Thoracic aorta (tissue), 2 donors: ENCODE measurements around the gene NKX2-3. TPM values are rescaled to one million over a fixed set of nuclear protein-coding genes. Genes with fewer than 3 reads are reported as not detected.

Experiments
- ATAC-seq: fragments of 150-250 bp; one replicate; pipeline ENCODE4 v1.8.0; 2017; ENCODE audit warnings: low read depth; ENCODE audit not compliant: insufficient number of reproducible peaks, low FRiP score
- DNase-seq: peaks from one replicate; pipeline ENCODE4 v3.0.0-alpha.2; 2020; ENCODE audit warnings: low spot score
- H3K27ac ChIP-seq, 2 donors: fragments of 200-600 bp; sonication (generic); 1 replicate in 1 of 2; 2 replicates in 1 of 2; pipeline ENCODE4 v1.5.1; 2016; ENCODE audit warnings: mild to moderate bottlenecking in 2 of 2, moderate library complexity in 2 of 2
- H3K27me3 ChIP-seq: fragments of 200-600 bp; sonication (generic); replicated peaks from 2 replicates; pipeline ENCODE4 v1.6.0; 2016; ENCODE audit warnings: mild to moderate bottlenecking; ENCODE audit not compliant: insufficient read depth
- H3K36me3 ChIP-seq: fragments of 200-600 bp; sonication (generic); one replicate; pipeline ENCODE4 v1.5.1; 2016
- H3K4me1 ChIP-seq, 2 donors: fragments of 200-600 bp; sonication (generic); 1 replicate in 1 of 2; 2 replicates in 1 of 2; pipeline versions ENCODE4 v1.5.1 to v1.6.0; 2016; ENCODE audit warnings: low read depth in 2 of 2, mild to moderate bottlenecking in 1 of 2; ENCODE audit not compliant: control insufficient read depth in 1 of 2
- H3K4me3 ChIP-seq: fragments of 200-600 bp; sonication (generic); 2 replicates; pipeline ENCODE4 v1.5.1; 2016; ENCODE audit warnings: mild to moderate bottlenecking
- H3K9me3 ChIP-seq: fragments of 200-600 bp; sonication (generic); 2 replicates; pipeline ENCODE4 v1.5.1; 2016
- CTCF ChIP-seq: fragments of 200-600 bp; sonication (generic); IDR thresholded peaks from one replicate; pipeline ENCODE4 v1.5.1; 2019; ENCODE audit warnings: antibody characterized with exemption
- total RNA-seq, 2 donors: library from RNA; depleted of rRNA; stranded (reverse); fragments of >200 nt; gene quantifications; one replicate each; pipeline versions ENCODE4 v1.1.0 to v1.2.3, GENCODE V29; 2016

The NKX2-3 gene
- total RNA-seq, 2 donors from 2014 or later = 0.42 TPM; not detected in 1

- ATAC-seq = no peak
- DNase-seq = no peak
- Histone ChIP-seq H3K27me3 (no peaks in the 10 kb centered on the region), H3K36me3 (no peaks in the 10 kb centered on the region), H3K27ac (no peak overlapping the region), H3K9me3 (no peaks in the 10 kb centered on the region), H3K4me3 (no peak overlapping the region), H3K4me1 (peaks cover 0 to 4% of the 10 kb centered on the region in 2 donors)
- no peak for TF ChIP-seq CTCF
Observed at GRCh38 chr10:99544322-99544721, 11.6 kb downstream of the NKX2-3 start.

DNA sequence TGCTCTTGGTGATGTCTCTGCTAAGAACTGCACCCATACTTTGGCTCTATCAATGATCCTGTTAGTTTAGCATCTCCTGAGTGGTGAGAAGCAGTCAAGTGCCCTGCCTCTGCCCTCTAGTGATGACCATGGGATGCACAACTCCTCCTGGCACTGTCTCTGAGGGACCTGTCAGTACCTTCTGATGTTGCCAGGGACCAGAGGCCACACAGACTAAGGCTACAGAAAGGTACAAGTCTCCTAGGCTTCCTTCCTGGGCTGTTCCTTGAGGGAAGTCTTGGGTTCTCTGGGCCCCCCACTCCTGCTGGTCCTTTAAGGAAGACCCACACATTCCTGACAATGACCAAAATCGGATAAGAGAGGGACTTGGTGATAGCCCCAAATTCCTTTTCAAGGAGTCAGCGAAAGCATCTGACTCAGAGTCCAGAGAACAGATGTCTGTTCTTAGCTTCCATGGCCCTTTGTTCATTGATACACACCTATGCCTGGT, 15.3 kb downstream of the NKX2-3 start:
- no peak for ATAC-seq
- H3K36me3 ChIP-seq = no peaks in the 10 kb centered on the region
- no peaks in the 10 kb centered on the region for H3K4me1 ChIP-seq
- TF ChIP-seq CTCF = no peak
- no peaks in the 10 kb centered on the region for H3K9me3 ChIP-seq
- no peaks in the 10 kb centered on the region for H3K27me3 ChIP-seq
- no peak overlapping the region for H3K4me3 ChIP-seq
- DNase-seq = no peak
- H3K27ac ChIP-seq = no peak overlapping the region

GRCh38 chr10:99551158-99551557, 18.4 kb downstream of the NKX2-3 start:
- DNase-seq = no peak
- Histone ChIP-seq H3K4me3 (no peak overlapping the region), H3K36me3 (no peaks in the 10 kb centered on the region), H3K4me1 (no peaks in the 10 kb centered on the region), H3K9me3 (no peaks in the 10 kb centered on the region), H3K27me3 (no peaks in the 10 kb centered on the region), H3K27ac (no peak overlapping the region)
- no peak for TF ChIP-seq CTCF
- ATAC-seq = no peak

DNA sequence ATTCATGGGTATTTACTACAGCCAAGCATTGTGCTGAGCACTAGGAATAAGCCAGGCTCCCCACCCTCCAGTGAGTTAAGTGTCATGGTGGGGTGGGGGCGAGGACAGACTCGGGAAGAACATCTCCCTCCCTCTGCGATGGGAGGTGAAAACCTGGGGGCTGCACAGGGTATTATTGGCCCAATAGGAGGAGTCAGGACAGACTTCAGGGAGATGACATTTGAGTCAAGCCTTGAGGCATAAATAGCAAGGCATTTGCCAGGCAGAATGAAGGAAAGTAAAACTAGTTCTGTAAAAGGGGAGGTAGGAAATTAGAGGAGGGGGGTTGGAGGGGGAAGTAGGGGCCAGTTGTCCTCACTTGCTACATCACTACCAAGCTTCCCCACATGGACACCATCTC, 18.9 kb downstream of the NKX2-3 start:
- DNase-seq (no peak), ATAC-seq (no peak)
- Histone ChIP-seq H3K9me3 (no peaks in the 10 kb centered on the region), H3K27me3 (no peaks in the 10 kb centered on the region), H3K4me3 (no peak overlapping the region), H3K27ac (no peak overlapping the region), H3K4me1 (no peaks in the 10 kb centered on the region), H3K36me3 (no peaks in the 10 kb centered on the region)
- no peak for TF ChIP-seq CTCF

- Histone ChIP-seq H3K4me3 (no peak overlapping the region), H3K27ac (no peak overlapping the region), H3K4me1 (no peaks in the 10 kb centered on the region), H3K36me3 (no peaks in the 10 kb centered on the region), H3K9me3 (no peaks in the 10 kb centered on the region), H3K27me3 (no peaks in the 10 kb centered on the region)
- DNase-seq = no peak
- no peak for ATAC-seq
- TF ChIP-seq CTCF = no peak
Observed at GRCh38 chr10:99555371-99555770, 22.6 kb downstream of the NKX2-3 start.
